GM12878 (cell line): ENCODE data around the gene HDDC2. TPM values are rescaled to one million over a fixed set of nuclear protein-coding genes. Genes with fewer than 3 reads are reported as not detected.

ENCODE experiments used
- CEBPB ChIP-seq, 2 experiments: fragments of 150-350 bp in 1 of 2; IDR thresholded peaks; 2 replicates each; pipeline ENCODE4 v1.6.1; 2012 to 2014; ENCODE audit warnings: low read depth in 2 of 2, low read length in 2 of 2, borderline replicate concordance in 1 of 2, inconsistent platforms in 1 of 2
- CHD2 ChIP-seq: IDR thresholded peaks from 2 replicates; pipeline ENCODE4 v1.6.1; 2011; ENCODE audit warnings: low read depth, low read length, improper control_type of control experiment, borderline replicate concordance
- EGR1 ChIP-seq, 2 experiments: IDR thresholded peaks; 1 replicate in 1 of 2; 2 replicates in 1 of 2; pipeline ENCODE4 v1.6.1; 2011 to 2012; ENCODE audit warnings: low read depth in 2 of 2, low read length in 2 of 2, borderline replicate concordance in 1 of 2, mild to moderate bottlenecking in 1 of 2, moderate library complexity in 1 of 2
- EP300 ChIP-seq, 2 experiments: fragments of 150-350 bp in 1 of 2; IDR thresholded peaks; 2 replicates each; pipeline ENCODE4 v1.6.1; 2011 to 2012; ENCODE audit warnings: low read depth in 2 of 2, low read length in 2 of 2, borderline replicate concordance in 1 of 2, improper control_type of control experiment in 1 of 2, inconsistent platforms in 1 of 2; ENCODE audit not compliant: control insufficient read depth in 1 of 2
- GABPA ChIP-seq: IDR thresholded peaks from 2 replicates; pipeline ENCODE4 v1.6.1; 2014; ENCODE audit warnings: antibody characterized with exemption, low read depth, mild to moderate bottlenecking, inconsistent platforms
- IKZF2 ChIP-seq, 2 experiments: fragments of 450-650 bp; IDR thresholded peaks; 2 replicates each; pipeline ENCODE4 v1.6.1; 2017; ENCODE audit warnings: mild to moderate bottlenecking in 2 of 2, moderate library complexity in 2 of 2
- NFYA ChIP-seq: IDR thresholded peaks from 2 replicates; pipeline ENCODE4 v1.6.1; 2011; ENCODE audit warnings: low read depth, mild to moderate bottlenecking, low read length, improper control_type of control experiment, borderline replicate concordance
- PAX5 ChIP-seq: IDR thresholded peaks from 2 replicates; pipeline ENCODE4 v1.6.1; 2011; ENCODE audit warnings: low read depth, low read length, borderline replicate concordance
- TCF3 ChIP-seq: IDR thresholded peaks from 2 replicates; pipeline ENCODE4 v1.6.1; 2012; ENCODE audit warnings: low read depth, mild to moderate bottlenecking, low read length, borderline replicate concordance; ENCODE audit not compliant: insufficient read depth
- ZBTB4 ChIP-seq: fragments of 450-650 bp; formaldehyde crosslinking; IDR thresholded peaks from 2 replicates; pipeline ENCODE4 v1.4.0; 2022; ENCODE audit warnings: mild to moderate bottlenecking, moderate library complexity
- ZNF687 ChIP-seq: fragments of 450-650 bp; IDR thresholded peaks from 2 replicates; pipeline ENCODE4 v1.6.1; 2017; ENCODE audit warnings: mild to moderate bottlenecking, moderate library complexity
- polyA plus RNA-seq, 11 experiments: library from polyadenylated mRNA; depleted of rRNA in 4 of 11; unstranded in 6 of 11; stranded (reverse) in 5 of 11; fragments of >200 nt; fragmentation: Nextera tagmentation in 4 of 11; fragmentation: Illumina TruSeq in 1 of 11; extraction: Ambion mirVana in 4 of 11; extraction: Trizol in 1 of 11; gene quantifications; 1 replicate in 1 of 11; 2 replicates in 10 of 11; pipeline versions ENCODE4 v1.2.1 to v1.2.3, GENCODE V29; 2011 to 2016; ENCODE audit warnings: inconsistent platforms in 2 of 11, missing spikeins in 2 of 11, low read depth in 1 of 11
- total RNA-seq, 4 experiments: library from RNA; depleted of rRNA in 3 of 4; stranded (reverse); fragments of >200 nt in 3 of 4; fragmentation: Illumina TruSeq in 1 of 4; extraction: Trizol in 1 of 4; gene quantifications; 2 replicates each; pipeline versions ENCODE4 v1.2.1 to v1.2.3, GENCODE V29; 2013 to 2021
- TF ChIP-seq, protein P1 (sequence below): IDR thresholded peaks from 2 replicates; pipeline ENCODE4 v1.6.1; 2012; ENCODE audit warnings: low read depth, low read length, improper control_type of control experiment
- TF ChIP-seq, protein P2 (sequence below): IDR thresholded peaks from 2 replicates; pipeline ENCODE4 v1.6.1; 2011; ENCODE audit warnings: low read depth, low read length, improper control_type of control experiment, borderline replicate concordance

Gene HDDC2
- total and polyA plus RNA-seq, 10 of the 15 experiments (the other 5 are each of a cell fraction or from before 2014, with no cell fraction given): 54.5 to 148 (median 92.7) TPM

DNA sequence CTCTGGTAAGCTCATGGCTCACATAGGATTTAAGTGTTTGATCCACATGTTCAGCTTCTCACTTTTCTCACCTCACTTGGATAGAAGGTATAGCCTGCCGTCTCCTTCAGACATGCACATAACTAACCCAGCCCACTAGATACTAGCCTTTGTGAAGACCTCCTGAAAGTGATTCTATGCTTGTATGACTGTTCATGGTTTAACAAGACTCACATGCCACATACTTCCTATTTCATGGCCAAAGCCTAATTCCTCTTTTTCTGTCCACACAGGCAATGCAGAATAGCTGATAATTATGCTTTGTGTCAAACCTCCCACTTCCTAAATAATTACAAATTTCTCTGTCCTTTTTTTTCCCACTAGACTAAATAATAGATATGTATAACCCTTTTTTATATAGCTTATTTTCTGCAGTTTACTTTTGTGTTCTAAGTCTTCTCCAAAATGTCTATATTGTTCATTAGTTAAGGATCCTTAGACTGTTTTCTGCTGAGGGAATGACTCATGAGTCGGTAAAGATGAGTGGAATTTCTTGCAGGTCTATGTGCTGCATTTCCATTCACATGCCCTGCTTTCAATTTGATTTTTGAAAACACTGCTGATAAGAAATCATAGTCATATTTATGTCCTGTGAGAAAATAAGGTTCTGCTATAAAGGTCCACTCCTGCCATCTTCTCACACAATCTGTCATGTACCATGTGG is 43.0 kb downstream of the HDDC2 start (continued):
- TF ChIP-seq, protein P1, sequence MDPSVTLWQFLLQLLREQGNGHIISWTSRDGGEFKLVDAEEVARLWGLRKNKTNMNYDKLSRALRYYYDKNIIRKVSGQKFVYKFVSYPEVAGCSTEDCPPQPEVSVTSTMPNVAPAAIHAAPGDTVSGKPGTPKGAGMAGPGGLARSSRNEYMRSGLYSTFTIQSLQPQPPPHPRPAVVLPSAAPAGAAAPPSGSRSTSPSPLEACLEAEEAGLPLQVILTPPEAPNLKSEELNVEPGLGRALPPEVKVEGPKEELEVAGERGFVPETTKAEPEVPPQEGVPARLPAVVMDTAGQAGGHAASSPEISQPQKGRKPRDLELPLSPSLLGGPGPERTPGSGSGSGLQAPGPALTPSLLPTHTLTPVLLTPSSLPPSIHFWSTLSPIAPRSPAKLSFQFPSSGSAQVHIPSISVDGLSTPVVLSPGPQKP: no peak
- TF ChIP-seq, protein P2, sequence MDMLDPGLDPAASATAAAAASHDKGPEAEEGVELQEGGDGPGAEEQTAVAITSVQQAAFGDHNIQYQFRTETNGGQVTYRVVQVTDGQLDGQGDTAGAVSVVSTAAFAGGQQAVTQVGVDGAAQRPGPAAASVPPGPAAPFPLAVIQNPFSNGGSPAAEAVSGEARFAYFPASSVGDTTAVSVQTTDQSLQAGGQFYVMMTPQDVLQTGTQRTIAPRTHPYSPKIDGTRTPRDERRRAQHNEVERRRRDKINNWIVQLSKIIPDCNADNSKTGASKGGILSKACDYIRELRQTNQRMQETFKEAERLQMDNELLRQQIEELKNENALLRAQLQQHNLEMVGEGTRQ: no peak
- TF ChIP-seq EP300 (IDR thresholded peaks at IDR 0.05; ENCODE audit: borderline replicate concordance in 1 of 2, control insufficient read depth in 1 of 2, low read depth in 2 of 2, low read length in 2 of 2) (0 out of 4 replicates have a peak, but pooled peaks of 1 of the 2 experiments have one; percentile 27), ZBTB4 (CRISPR knock-in tag) (no peak), CHD2 (no peak), IKZF2 (IDR thresholded peaks at IDR 0.05) (peak; percentile 29 to 44; a peak in 2 of 4 replicates), NFYA (no peak), ZNF687 (no peak), EGR1 (IDR thresholded peaks at IDR 0.05; ENCODE audit: borderline replicate concordance in 1 of 2, low read depth in 2 of 2, low read length in 2 of 2) (no peak), GABPA (no peak), PAX5 (no peak), CEBPB (IDR thresholded peaks at IDR 0.05; ENCODE audit: borderline replicate concordance in 1 of 2, low read depth in 2 of 2, low read length in 2 of 2) (no peak), TCF3 (no peak)
